ENCODE results near the gene NSRP1.
"Not testable (repeated sequence)": the region's sequence is repeated elsewhere in the genome, so short reads cannot be mapped to it uniquely, and the experiment has no call there.

The NSRP1 gene

GRCh38 chr17:30103921-30104320 is 12.7 kb upstream of the NSRP1 start:
- no peak for TF ChIP-seq ZNF274 (IDR thresholded peaks at IDR 0.05; ENCODE audit: low read depth, low read length)
- H3K4me3 ChIP-seq (ENCODE audit: low read length): no peak overlapping the region

- no peak for TF ChIP-seq ZNF274 (IDR thresholded peaks at IDR 0.05; ENCODE audit: low read depth, low read length)
- peak overlapping the region; percentile 50; the same call in 1 of the 2 replicates for H3K4me3 ChIP-seq (ENCODE audit: low read length)
These were observed 11.9 kb upstream of the NSRP1 start for GRCh38 chr17:30104575-30105339.

- no peak for TF ChIP-seq ZNF274 (IDR thresholded peaks at IDR 0.05; ENCODE audit: low read depth, low read length)
- no peak overlapping the region for H3K4me3 ChIP-seq (ENCODE audit: low read length)
These were observed 3.8 kb upstream of the NSRP1 start for GRCh38 chr17:30112794-30113193.

- H3K4me3 ChIP-seq (ENCODE audit: low read length): no peak overlapping the region
- no peak for TF ChIP-seq ZNF274 (IDR thresholded peaks at IDR 0.05; ENCODE audit: low read depth, low read length)
These were observed 3.4 kb upstream of the NSRP1 start for GRCh38 chr17:30113213-30113612.

GRCh38 chr17:30116345-30116660 is 313 bp upstream of the NSRP1 start:
- no peak for TF ChIP-seq ZNF274 (IDR thresholded peaks at IDR 0.05; ENCODE audit: low read depth, low read length)

GRCh38 chr17:30117675-30118081 is 1.1 kb downstream of the NSRP1 start:
- no peak for TF ChIP-seq ZNF274 (IDR thresholded peaks at IDR 0.05; ENCODE audit: low read depth, low read length)
- H3K4me3 ChIP-seq (ENCODE audit: low read length): peak overlapping the region; percentile 88

More at GRCh38 chr17:30116345-30116660, 313 bp upstream of the NSRP1 start:
- H3K4me3 ChIP-seq (ENCODE audit: low read length): peak overlapping the region; percentile 88

- H3K4me3 ChIP-seq (ENCODE audit: low read length): not testable (repeated sequence)
These were observed 2.0 kb downstream of the NSRP1 start for GRCh38 chr17:30118635-30119034.

- TF ChIP-seq ZNF274 (IDR thresholded peaks at IDR 0.05; ENCODE audit: low read depth, low read length): no peak
- H3K4me3 ChIP-seq (ENCODE audit: low read length): no peak overlapping the region
These were observed 7.7 kb downstream of the NSRP1 start for GRCh38 chr17:30124273-30124796.

- TF ChIP-seq ZNF274 (IDR thresholded peaks at IDR 0.05; ENCODE audit: low read depth, low read length): no peak
- H3K4me3 ChIP-seq (ENCODE audit: low read length): no peak overlapping the region
These were observed 13.5 kb downstream of the NSRP1 start for GRCh38 chr17:30130121-30130520.

- H3K4me3 ChIP-seq (ENCODE audit: low read length): no peak overlapping the region
- no peak for TF ChIP-seq ZNF274 (IDR thresholded peaks at IDR 0.05; ENCODE audit: low read depth, low read length)
These were observed 16.0 kb downstream of the NSRP1 start for GRCh38 chr17:30132615-30133014.

GRCh38 chr17:30133197-30133596 is 16.6 kb downstream of the NSRP1 start:
- H3K4me3 ChIP-seq (ENCODE audit: low read length): no peak overlapping the region

GRCh38 chr17:30134551-30134950 is 17.9 kb downstream of the NSRP1 start:
- H3K4me3 ChIP-seq (ENCODE audit: low read length): no peak overlapping the region
- no peak for TF ChIP-seq ZNF274 (IDR thresholded peaks at IDR 0.05; ENCODE audit: low read depth, low read length)

More at GRCh38 chr17:30133197-30133596, 16.6 kb downstream of the NSRP1 start:
- no peak for TF ChIP-seq ZNF274 (IDR thresholded peaks at IDR 0.05; ENCODE audit: low read depth, low read length)

GRCh38 chr17:30137158-30137557 is 20.5 kb downstream of the NSRP1 start:
- TF ChIP-seq ZNF274 (IDR thresholded peaks at IDR 0.05; ENCODE audit: low read depth, low read length): no peak
- no peak overlapping the region for H3K4me3 ChIP-seq (ENCODE audit: low read length)

GRCh38 chr17:30147860-30148259 is 31.2 kb downstream of the NSRP1 start:
- not testable (repeated sequence) for H3K4me3 ChIP-seq (ENCODE audit: low read length)

- TF ChIP-seq ZNF274 (IDR thresholded peaks at IDR 0.05; ENCODE audit: low read depth, low read length): no peak
- H3K4me3 ChIP-seq (ENCODE audit: low read length): no peak overlapping the region
These were observed 31.8 kb downstream of the NSRP1 start for GRCh38 chr17:30148376-30148775.

- no peak for TF ChIP-seq ZNF274 (IDR thresholded peaks at IDR 0.05; ENCODE audit: low read depth, low read length)
These were observed 34.9 kb downstream of the NSRP1 start for GRCh38 chr17:30151471-30151870.

More at GRCh38 chr17:30151471-30151870, 34.9 kb downstream of the NSRP1 start:
- H3K4me3 ChIP-seq (ENCODE audit: low read length): no peak overlapping the region
